ENCODE measurements around the gene ACAD10. TPM values are rescaled to one million over a fixed set of nuclear protein-coding genes. Genes with fewer than 3 reads are reported as not detected.

Gene ACAD10
- total and polyA plus RNA-seq, 4 donors, result 10.7 to 34.8 (median 21.2) TPM

DNA sequence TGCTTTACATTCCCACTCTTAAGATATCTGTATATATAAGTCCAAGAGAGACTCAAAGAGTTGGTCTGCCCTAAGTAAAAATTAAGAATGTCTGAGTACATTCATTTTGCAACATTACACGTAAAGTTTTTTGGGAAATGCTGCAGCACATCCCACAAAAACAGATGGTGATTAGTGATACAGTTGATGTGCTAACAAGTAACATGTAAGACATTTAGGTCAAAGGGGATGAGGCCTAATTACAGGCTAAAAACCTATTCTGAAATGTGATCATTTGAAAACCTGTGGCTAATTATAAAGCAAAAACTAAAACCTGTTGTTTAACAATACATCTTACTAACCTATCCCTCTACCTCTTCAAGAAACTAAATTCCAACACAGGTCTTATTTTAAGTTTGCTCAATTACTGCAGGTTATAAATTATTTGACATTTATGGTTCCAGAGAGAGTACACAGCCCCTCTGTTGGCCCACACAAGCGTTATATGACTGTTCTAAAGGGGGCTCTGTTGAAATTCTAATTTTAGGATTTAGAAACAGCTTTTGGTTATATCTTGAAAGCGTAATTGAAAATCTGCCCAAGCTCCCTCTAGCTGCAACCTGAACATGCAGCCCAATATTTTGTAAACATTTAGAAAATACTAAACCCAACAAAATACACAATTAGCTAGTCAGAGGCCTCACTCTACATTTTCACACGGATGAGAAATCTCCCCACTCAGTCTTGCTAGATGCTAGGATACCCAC is 43.0 kb upstream of the ACAD10 start:
- peaks cover 6 to 27% (median 16%) of the 10 kb centered on the region in 4 donors for H3K36me3 ChIP-seq (ENCODE audit: control insufficient read depth in 4 of 4, insufficient read depth in 3 of 4, low read depth in 1 of 4, low read length in 3 of 4)

DNA sequence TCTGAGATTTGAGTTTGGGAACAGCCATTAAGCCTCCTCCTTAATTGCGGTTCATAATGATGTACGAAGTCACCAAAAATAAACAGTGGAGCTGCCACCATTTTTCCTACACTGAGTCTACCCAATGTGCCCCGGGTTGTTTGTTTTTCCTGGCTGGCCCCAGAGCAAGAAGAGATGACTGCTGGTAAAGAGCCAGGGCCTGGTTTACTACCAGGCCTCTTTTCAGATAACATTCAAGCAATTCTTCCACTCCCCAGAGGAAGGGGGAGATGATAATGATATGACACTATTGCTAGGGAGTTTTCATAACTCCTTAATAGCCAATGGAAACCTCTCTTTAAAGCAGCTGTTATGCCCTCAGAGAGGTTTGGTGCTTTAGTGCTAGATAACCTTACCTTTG is 42.4 kb upstream of the ACAD10 start:
- Histone ChIP-seq H3K9me3 (ENCODE audit: control insufficient read depth in 4 of 4, low read length in 3 of 4) (no peaks in the 10 kb centered on the region), H3K27me3 (ENCODE audit: control insufficient read depth in 4 of 4, insufficient read depth in 4 of 4, low read length in 3 of 4) (no peaks in the 10 kb centered on the region), H3K9ac (ENCODE audit: low read depth in 1 of 2, low read length in 2 of 2) (no peak overlapping the region), H3K36me3 (ENCODE audit: control insufficient read depth in 4 of 4, insufficient read depth in 3 of 4, low read depth in 1 of 4, low read length in 3 of 4) (peaks cover 6 to 27% (median 16%) of the 10 kb centered on the region in 4 donors), H3K4me1 (ENCODE audit: control insufficient read depth in 4 of 4, insufficient read depth in 4 of 4, low read length in 3 of 4) (peaks cover 0 to 11% (median 3%) of the 10 kb centered on the region in 4 donors), H3K4me3 (ENCODE audit: low read depth in 1 of 3, low read length in 3 of 3) (no peak overlapping the region), H3K27ac (ENCODE audit: low read depth in 1 of 2, low read length in 2 of 2) (peak overlapping the region in 1 of 2 donors; percentile 6)
- WGBS, result 36% methylated on average over 3 of the region's 3 CpGs
- peak; percentile 28 to 55 for TF ChIP-seq HNF4A (conservative IDR thresholded peaks at IDR 0.05)
- no peak for TF ChIP-seq HNF4G (IDR thresholded peaks at IDR 0.05)
- peak in 1 of 2 donors; percentile 76 for TF ChIP-seq EGR1 (IDR thresholded peaks at IDR 0.05; ENCODE audit: low read depth in 2 of 2)
- peak in 1 of 2 donors; percentile 60 for TF ChIP-seq GABPA (IDR thresholded peaks at IDR 0.05 in 1 of 2, conservative IDR thresholded peaks at IDR 0.05 in 1 of 2)
- TF ChIP-seq, protein P1, sequence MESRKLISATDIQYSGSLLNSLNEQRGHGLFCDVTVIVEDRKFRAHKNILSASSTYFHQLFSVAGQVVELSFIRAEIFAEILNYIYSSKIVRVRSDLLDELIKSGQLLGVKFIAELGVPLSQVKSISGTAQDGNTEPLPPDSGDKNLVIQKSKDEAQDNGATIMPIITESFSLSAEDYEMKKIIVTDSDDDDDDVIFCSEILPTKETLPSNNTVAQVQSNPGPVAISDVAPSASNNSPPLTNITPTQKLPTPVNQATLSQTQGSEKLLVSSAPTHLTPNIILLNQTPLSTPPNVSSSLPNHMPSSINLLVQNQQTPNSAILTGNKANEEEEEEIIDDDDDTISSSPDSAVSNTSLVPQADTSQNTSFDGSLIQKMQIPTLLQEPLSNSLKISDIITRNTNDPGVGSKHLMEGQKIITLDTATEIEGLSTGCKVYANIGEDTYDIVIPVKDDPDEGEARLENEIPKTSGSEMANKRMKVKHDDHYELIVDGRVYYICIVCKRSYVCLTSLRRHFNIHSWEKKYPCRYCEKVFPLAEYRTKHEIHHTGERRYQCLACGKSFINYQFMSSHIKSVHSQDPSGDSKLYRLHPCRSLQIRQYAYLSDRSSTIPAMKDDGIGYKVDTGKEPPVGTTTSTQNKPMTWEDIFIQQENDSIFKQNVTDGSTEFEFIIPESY (IDR thresholded peaks at IDR 0.05), result peak; percentile 47
- peak; percentile 56 for TF ChIP-seq SP1 (IDR thresholded peaks at IDR 0.05)
- TF ChIP-seq, protein P2, sequence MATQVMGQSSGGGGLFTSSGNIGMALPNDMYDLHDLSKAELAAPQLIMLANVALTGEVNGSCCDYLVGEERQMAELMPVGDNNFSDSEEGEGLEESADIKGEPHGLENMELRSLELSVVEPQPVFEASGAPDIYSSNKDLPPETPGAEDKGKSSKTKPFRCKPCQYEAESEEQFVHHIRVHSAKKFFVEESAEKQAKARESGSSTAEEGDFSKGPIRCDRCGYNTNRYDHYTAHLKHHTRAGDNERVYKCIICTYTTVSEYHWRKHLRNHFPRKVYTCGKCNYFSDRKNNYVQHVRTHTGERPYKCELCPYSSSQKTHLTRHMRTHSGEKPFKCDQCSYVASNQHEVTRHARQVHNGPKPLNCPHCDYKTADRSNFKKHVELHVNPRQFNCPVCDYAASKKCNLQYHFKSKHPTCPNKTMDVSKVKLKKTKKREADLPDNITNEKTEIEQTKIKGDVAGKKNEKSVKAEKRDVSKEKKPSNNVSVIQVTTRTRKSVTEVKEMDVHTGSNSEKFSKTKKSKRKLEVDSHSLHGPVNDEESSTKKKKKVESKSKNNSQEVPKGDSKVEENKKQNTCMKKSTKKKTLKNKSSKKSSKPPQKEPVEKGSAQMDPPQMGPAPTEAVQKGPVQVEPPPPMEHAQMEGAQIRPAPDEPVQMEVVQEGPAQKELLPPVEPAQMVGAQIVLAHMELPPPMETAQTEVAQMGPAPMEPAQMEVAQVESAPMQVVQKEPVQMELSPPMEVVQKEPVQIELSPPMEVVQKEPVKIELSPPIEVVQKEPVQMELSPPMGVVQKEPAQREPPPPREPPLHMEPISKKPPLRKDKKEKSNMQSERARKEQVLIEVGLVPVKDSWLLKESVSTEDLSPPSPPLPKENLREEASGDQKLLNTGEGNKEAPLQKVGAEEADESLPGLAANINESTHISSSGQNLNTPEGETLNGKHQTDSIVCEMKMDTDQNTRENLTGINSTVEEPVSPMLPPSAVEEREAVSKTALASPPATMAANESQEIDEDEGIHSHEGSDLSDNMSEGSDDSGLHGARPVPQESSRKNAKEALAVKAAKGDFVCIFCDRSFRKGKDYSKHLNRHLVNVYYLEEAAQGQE (IDR thresholded peaks at IDR 0.05), result peak; percentile 50
- no peak for TF ChIP-seq JUND (IDR thresholded peaks at IDR 0.05)
- TF ChIP-seq, protein P3, sequence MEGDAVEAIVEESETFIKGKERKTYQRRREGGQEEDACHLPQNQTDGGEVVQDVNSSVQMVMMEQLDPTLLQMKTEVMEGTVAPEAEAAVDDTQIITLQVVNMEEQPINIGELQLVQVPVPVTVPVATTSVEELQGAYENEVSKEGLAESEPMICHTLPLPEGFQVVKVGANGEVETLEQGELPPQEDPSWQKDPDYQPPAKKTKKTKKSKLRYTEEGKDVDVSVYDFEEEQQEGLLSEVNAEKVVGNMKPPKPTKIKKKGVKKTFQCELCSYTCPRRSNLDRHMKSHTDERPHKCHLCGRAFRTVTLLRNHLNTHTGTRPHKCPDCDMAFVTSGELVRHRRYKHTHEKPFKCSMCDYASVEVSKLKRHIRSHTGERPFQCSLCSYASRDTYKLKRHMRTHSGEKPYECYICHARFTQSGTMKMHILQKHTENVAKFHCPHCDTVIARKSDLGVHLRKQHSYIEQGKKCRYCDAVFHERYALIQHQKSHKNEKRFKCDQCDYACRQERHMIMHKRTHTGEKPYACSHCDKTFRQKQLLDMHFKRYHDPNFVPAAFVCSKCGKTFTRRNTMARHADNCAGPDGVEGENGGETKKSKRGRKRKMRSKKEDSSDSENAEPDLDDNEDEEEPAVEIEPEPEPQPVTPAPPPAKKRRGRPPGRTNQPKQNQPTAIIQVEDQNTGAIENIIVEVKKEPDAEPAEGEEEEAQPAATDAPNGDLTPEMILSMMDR (IDR thresholded peaks at IDR 0.05; ENCODE audit: low read depth, low read length, missing input control), result no peak
- peak; percentile 66 for TF ChIP-seq FOXA1 (IDR thresholded peaks at IDR 0.05)
- TF ChIP-seq YY1 (IDR thresholded peaks at IDR 0.05), result peak; percentile 97
- TF ChIP-seq TAF1 (conservative IDR thresholded peaks at IDR 0.05), result no peak
- TF ChIP-seq, protein P4, sequence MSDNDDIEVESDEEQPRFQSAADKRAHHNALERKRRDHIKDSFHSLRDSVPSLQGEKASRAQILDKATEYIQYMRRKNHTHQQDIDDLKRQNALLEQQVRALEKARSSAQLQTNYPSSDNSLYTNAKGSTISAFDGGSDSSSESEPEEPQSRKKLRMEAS (IDR thresholded peaks at IDR 0.05), result peak; percentile 52
- TF ChIP-seq RAD21 (IDR thresholded peaks at IDR 0.05), result peak; percentile 31 to 54
- TF ChIP-seq RXRA (IDR thresholded peaks at IDR 0.05), result peak; percentile 31 to 68
- TF ChIP-seq FOXA2 (IDR thresholded peaks at IDR 0.05), result peak; percentile 72
- TF ChIP-seq NR2F2 (IDR thresholded peaks at IDR 0.05), result peak; percentile 26
- TF ChIP-seq, protein P5, sequence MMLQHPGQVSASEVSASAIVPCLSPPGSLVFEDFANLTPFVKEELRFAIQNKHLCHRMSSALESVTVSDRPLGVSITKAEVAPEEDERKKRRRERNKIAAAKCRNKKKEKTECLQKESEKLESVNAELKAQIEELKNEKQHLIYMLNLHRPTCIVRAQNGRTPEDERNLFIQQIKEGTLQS (IDR thresholded peaks at IDR 0.05), result no peak
- DNase-seq (ENCODE audit: low spot score), result no peak

More for the DNA sequence above, 43.0 kb upstream of the ACAD10 start:
- Histone ChIP-seq H3K9me3 (ENCODE audit: control insufficient read depth in 4 of 4, low read length in 3 of 4) (no peaks in the 10 kb centered on the region), H3K4me3 (ENCODE audit: low read depth in 1 of 3, low read length in 3 of 3) (no peak overlapping the region), H3K4me1 (ENCODE audit: control insufficient read depth in 4 of 4, insufficient read depth in 4 of 4, low read length in 3 of 4) (peaks cover 0 to 11% (median 3%) of the 10 kb centered on the region in 4 donors), H3K27me3 (ENCODE audit: control insufficient read depth in 4 of 4, insufficient read depth in 4 of 4, low read length in 3 of 4) (no peaks in the 10 kb centered on the region), H3K27ac (ENCODE audit: low read depth in 1 of 2, low read length in 2 of 2) (peak overlapping the region in 1 of 2 donors; percentile 6), H3K9ac (ENCODE audit: low read depth in 1 of 2, low read length in 2 of 2) (no peak overlapping the region)
- WGBS, result 86% methylated on average over 4 of the region's 4 CpGs
- DNase-seq (ENCODE audit: low spot score), result no peak
- TF ChIP-seq, protein P3 (IDR thresholded peaks at IDR 0.05; ENCODE audit: low read depth, low read length, missing input control), result no peak
- TF ChIP-seq, protein P4 (IDR thresholded peaks at IDR 0.05), result no peak
- TF ChIP-seq TAF1 (conservative IDR thresholded peaks at IDR 0.05) (no peak), NR2F2 (IDR thresholded peaks at IDR 0.05) (no peak), GABPA (IDR thresholded peaks at IDR 0.05 in 1 of 2, conservative IDR thresholded peaks at IDR 0.05 in 1 of 2) (no peak)

All from liver (tissue), 9 donors.